Measurements from ENCODE around the gene CBLC. TPM values are rescaled to one million over a fixed set of nuclear protein-coding genes. Genes with fewer than 3 reads are reported as not detected.

The CBLC gene
- total RNA-seq, 1 experiment from 2014 or later = 20.5 TPM

DNA sequence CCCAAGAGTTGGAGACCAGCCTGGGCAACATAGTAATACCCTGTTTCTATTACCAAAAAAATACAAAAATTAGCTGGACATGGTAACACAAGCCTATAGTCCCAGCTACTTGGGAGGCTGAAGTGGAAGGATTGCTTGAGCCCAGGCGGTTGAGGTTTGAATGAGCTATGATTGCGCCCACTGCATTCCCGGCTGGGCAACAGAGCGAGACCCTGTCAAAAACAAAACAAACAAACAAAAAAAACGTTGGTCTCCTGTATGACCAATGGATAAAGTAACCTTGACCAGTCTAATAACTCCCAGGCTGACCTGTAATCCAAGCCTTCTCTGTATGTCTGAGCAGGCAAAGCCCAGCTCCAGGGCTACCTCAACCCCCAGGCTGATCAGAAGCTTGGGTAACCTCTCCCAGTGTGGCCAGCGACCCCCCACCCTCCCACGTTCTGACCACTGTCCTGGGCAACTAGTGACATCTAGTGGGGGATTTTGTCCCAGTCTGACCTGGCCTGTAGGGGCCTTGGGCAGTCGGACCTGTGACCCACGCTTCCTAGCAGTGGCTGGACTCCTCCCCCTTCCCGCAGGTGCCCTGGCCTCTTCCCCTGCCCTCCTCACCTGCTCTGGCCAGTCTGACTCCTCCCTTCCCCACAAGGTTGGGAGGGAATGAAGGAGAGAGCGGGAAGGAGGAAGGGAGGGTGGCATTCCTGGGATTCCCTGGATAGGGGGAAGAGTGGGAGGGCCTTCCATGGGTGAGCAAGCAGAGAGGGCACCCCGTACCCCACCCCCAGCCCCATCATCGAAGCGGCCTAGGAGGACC lies 30.2 kb downstream of the CBLC start (continued):
- TF ChIP-seq, protein P1, sequence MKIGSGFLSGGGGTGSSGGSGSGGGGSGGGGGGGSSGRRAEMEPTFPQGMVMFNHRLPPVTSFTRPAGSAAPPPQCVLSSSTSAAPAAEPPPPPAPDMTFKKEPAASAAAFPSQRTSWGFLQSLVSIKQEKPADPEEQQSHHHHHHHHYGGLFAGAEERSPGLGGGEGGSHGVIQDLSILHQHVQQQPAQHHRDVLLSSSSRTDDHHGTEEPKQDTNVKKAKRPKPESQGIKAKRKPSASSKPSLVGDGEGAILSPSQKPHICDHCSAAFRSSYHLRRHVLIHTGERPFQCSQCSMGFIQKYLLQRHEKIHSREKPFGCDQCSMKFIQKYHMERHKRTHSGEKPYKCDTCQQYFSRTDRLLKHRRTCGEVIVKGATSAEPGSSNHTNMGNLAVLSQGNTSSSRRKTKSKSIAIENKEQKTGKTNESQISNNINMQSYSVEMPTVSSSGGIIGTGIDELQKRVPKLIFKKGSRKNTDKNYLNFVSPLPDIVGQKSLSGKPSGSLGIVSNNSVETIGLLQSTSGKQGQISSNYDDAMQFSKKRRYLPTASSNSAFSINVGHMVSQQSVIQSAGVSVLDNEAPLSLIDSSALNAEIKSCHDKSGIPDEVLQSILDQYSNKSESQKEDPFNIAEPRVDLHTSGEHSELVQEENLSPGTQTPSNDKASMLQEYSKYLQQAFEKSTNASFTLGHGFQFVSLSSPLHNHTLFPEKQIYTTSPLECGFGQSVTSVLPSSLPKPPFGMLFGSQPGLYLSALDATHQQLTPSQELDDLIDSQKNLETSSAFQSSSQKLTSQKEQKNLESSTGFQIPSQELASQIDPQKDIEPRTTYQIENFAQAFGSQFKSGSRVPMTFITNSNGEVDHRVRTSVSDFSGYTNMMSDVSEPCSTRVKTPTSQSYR (CRISPR knock-in tag; IDR thresholded peaks at IDR 0.05) = peak; percentile 61; the same call in 1 of the 2 replicates
- peak; percentile 61 for TF ChIP-seq SP1 (CRISPR knock-in tag; conservative IDR thresholded peaks at IDR 0.05)
- TF ChIP-seq, protein P2, sequence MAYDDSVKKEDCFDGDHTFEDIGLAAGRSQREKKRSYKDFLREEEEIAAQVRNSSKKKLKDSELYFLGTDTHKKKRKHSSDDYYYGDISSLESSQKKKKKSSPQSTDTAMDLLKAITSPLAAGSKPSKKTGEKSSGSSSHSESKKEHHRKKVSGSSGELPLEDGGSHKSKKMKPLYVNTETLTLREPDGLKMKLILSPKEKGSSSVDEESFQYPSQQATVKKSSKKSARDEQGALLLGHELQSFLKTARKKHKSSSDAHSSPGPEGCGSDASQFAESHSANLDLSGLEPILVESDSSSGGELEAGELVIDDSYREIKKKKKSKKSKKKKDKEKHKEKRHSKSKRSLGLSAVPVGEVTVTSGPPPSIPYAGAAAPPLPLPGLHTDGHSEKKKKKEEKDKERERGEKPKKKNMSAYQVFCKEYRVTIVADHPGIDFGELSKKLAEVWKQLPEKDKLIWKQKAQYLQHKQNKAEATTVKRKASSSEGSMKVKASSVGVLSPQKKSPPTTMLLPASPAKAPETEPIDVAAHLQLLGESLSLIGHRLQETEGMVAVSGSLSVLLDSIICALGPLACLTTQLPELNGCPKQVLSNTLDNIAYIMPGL (CRISPR knock-in tag; IDR thresholded peaks at IDR 0.05) = peak; percentile 30; the same call in 1 of the 2 replicates
- TF ChIP-seq TCF7 (CRISPR knock-in tag; IDR thresholded peaks at IDR 0.05; ENCODE audit: low read depth) = no peak
- TF ChIP-seq, protein P3, sequence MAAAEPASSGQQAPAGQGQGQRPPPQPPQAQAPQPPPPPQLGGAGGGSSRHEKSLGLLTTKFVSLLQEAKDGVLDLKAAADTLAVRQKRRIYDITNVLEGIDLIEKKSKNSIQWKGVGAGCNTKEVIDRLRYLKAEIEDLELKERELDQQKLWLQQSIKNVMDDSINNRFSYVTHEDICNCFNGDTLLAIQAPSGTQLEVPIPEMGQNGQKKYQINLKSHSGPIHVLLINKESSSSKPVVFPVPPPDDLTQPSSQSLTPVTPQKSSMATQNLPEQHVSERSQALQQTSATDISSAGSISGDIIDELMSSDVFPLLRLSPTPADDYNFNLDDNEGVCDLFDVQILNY (CRISPR knock-in tag; IDR thresholded peaks at IDR 0.05) = peak; percentile 48
- peak; percentile 78; the same call in 1 of the 2 replicates for TF ChIP-seq ETV6 (CRISPR knock-in tag; IDR thresholded peaks at IDR 0.05)
- TF ChIP-seq TEAD4 (CRISPR knock-in tag; IDR thresholded peaks at IDR 0.05) = peak; percentile 86
- TF ChIP-seq ZNF121 (CRISPR knock-in tag; IDR thresholded peaks at IDR 0.05) = peak; percentile 97
- no peak for TF ChIP-seq KAT7 (CRISPR knock-in tag; IDR thresholded peaks at IDR 0.05; ENCODE audit: borderline replicate concordance)
- TF ChIP-seq HMGA2 (CRISPR knock-in tag; IDR thresholded peaks at IDR 0.05) = no peak
- TF ChIP-seq ZNF396 (CRISPR knock-in tag; IDR thresholded peaks at IDR 0.05; ENCODE audit: borderline replicate concordance) = no peak
- no peak for TF ChIP-seq ZNF219 (CRISPR knock-in tag; IDR thresholded peaks at IDR 0.05; ENCODE audit: borderline replicate concordance)
- TF ChIP-seq, protein P4, sequence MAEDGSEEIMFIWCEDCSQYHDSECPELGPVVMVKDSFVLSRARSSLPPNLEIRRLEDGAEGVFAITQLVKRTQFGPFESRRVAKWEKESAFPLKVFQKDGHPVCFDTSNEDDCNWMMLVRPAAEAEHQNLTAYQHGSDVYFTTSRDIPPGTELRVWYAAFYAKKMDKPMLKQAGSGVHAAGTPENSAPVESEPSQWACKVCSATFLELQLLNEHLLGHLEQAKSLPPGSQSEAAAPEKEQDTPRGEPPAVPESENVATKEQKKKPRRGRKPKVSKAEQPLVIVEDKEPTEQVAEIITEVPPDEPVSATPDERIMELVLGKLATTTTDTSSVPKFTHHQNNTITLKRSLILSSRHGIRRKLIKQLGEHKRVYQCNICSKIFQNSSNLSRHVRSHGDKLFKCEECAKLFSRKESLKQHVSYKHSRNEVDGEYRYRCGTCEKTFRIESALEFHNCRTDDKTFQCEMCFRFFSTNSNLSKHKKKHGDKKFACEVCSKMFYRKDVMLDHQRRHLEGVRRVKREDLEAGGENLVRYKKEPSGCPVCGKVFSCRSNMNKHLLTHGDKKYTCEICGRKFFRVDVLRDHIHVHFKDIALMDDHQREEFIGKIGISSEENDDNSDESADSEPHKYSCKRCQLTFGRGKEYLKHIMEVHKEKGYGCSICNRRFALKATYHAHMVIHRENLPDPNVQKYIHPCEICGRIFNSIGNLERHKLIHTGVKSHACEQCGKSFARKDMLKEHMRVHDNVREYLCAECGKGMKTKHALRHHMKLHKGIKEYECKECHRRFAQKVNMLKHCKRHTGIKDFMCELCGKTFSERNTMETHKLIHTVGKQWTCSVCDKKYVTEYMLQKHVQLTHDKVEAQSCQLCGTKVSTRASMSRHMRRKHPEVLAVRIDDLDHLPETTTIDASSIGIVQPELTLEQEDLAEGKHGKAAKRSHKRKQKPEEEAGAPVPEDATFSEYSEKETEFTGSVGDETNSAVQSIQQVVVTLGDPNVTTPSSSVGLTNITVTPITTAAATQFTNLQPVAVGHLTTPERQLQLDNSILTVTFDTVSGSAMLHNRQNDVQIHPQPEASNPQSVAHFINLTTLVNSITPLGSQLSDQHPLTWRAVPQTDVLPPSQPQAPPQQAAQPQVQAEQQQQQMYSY (CRISPR knock-in tag; IDR thresholded peaks at IDR 0.05) = 0 out of 2 replicates have a peak, but pooled peaks have one; percentile 26
- no peak for TF ChIP-seq NR3C1 (CRISPR knock-in tag; conservative IDR thresholded peaks at IDR 0.05; ENCODE audit: low read depth)
- TF ChIP-seq EMX1 (CRISPR knock-in tag; IDR thresholded peaks at IDR 0.05) = no peak
- TF ChIP-seq RORB (CRISPR knock-in tag; IDR thresholded peaks at IDR 0.05) = no peak
